C4-2B (cell line): ENCODE results near the gene NACA.

Experiments
- CTCF ChIP-seq: fragments of 450-650 bp; conservative IDR thresholded peaks from 2 replicates; pipeline ENCODE4 v1.5.1; 2017; ENCODE audit warnings: mild to moderate bottlenecking
- ZFX ChIP-seq: fragments of 450-650 bp; IDR thresholded peaks from 2 replicates; pipeline ENCODE4 v1.6.1; 2017

- TF ChIP-seq CTCF (no peak), ZFX (no peak)
These were observed 3.4 kb downstream of the NACA start for GRCh38 chr12:56721721-56722120.
